ENCODE data around the gene RPS6KL1.
A peak's percentile ranks its signal among the peaks of the same experiment; 100 is the strongest.

Gene RPS6KL1

GRCh38 chr14:74912111-74912510, 10.9 kb downstream of the RPS6KL1 start:
- DNase-seq (ENCODE audit: low spot score), result no peak

DNA sequence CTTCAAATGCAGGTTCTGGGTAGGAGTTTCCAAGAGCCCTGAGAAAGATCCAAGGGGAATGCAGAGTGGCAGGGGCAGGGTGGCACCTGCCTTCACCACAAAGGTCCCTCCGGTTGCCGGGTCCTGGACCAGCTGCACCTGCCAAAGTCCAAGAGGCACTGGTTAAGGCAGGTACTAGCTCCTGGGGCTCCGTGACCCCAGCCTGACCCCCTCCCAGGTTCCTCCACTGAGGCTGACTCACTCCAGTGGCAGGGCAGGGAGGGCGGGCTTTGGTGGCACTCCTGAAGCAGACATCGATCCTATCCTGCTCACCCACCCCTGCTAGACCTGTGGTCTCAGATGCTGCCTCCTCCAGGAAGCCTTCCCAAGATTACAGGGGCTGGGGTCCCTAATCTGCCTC, 11.4 kb downstream of the RPS6KL1 start:
- DNase-seq (ENCODE audit: low spot score), result no peak

GRCh38 chr14:74911221-74911620, 11.8 kb downstream of the RPS6KL1 start:
- DNase-seq (ENCODE audit: low spot score), result no peak

DNA sequence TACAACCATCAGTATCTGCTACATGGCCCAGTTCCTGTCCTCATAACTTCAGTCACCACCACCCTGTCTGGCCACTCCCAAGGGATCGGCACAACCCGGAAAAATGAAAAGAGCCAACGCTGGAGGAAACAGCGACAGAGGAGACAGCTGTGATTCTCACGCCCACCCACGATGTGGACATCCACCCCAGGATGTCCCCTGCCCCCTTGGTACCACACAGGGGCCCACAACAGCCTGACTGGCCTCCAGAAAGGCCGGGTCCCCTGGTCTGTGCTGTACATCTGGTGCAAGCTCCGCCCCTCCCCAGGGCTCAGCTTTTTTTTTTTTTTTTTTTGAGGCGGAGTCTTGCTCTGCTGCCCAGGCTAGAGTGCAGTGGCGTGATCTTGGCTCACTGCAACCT, 12.5 kb downstream of the RPS6KL1 start:
- DNase-seq (ENCODE audit: low spot score), result no peak

DNA sequence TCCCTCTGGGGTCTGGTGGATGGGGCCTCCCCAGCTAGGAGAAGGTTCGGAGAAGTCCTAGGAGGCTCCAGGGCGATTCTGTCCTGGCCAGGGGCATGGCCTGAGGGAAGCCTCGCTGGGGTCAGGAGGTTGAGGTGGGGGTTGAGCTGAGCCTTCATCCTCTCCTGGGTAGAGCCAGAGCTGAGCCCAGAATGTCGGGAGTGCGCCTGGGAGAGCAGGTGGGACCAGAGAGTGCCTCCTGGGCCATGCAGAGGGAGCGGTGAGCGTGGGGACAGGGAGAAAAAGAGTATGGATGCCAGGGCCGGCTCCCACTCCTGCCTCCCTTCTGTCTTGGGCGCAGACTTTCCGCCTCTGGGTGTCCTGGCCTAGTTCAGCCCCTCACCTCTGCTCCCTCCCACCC, 13.1 kb downstream of the RPS6KL1 start:
- DNase-seq (ENCODE audit: low spot score), result no peak

DNA sequence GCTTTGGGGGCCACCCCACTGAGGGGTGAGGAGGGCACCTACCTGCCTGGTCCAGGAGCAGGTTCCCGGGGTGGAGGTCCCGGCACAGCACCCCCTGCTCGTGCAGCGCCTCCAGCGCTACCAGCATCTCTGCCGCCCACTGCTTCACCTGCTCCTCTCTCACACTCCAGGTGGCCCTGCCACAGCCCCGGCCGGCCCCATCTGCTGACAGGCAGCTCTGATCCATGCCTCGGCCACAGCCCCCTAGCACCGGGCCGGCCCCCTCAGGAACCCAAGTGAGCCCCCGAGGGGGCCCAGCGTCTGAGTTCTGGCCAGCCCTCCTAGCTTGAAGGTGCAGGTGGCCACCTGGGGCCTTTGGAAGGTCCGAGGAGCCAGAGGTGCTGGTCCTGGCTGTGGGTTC, 13.6 kb downstream of the RPS6KL1 start:
- no peak for DNase-seq (ENCODE audit: low spot score)

GRCh38 chr14:74908861-74909341, 14.2 kb downstream of the RPS6KL1 start:
- DNase-seq (ENCODE audit: low spot score), result no peak

GRCh38 chr14:74907744-74908143, 15.3 kb downstream of the RPS6KL1 start:
- DNase-seq (ENCODE audit: low spot score), result no peak

DNA sequence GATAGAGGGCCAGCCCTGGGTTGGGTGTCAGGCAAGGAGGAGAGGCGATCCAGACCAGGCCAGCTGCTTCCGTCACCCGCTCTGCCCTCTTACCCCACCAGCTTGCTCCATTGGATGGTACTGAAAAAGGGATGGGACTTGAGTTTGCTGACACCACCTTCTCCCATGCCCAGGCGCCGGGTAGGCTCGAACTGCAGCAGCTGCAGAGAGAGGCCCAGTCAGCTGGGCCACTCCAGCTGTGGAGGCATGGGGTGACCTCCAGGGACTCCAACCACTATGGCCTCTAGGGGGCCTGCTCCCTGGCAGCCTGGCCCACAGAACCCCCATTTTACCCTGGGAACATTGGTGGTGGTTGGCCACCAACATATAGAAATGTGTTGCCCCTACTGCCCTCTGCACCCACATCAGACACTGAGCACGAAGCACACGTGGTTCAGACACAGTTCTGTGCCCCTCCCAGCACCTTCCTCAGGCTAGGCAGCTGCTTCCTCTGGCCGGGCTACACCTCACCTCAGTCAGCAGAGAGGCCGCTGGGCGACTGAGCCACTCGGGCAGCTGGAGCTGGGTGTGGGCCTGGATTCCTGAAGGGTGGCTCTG, 16.0 kb downstream of the RPS6KL1 start:
- no peak for DNase-seq (ENCODE audit: low spot score)

GRCh38 chr14:74905595-74906142, 17.4 kb downstream of the RPS6KL1 start:
- DNase-seq (ENCODE audit: low spot score), result peak; percentile 76

DNA sequence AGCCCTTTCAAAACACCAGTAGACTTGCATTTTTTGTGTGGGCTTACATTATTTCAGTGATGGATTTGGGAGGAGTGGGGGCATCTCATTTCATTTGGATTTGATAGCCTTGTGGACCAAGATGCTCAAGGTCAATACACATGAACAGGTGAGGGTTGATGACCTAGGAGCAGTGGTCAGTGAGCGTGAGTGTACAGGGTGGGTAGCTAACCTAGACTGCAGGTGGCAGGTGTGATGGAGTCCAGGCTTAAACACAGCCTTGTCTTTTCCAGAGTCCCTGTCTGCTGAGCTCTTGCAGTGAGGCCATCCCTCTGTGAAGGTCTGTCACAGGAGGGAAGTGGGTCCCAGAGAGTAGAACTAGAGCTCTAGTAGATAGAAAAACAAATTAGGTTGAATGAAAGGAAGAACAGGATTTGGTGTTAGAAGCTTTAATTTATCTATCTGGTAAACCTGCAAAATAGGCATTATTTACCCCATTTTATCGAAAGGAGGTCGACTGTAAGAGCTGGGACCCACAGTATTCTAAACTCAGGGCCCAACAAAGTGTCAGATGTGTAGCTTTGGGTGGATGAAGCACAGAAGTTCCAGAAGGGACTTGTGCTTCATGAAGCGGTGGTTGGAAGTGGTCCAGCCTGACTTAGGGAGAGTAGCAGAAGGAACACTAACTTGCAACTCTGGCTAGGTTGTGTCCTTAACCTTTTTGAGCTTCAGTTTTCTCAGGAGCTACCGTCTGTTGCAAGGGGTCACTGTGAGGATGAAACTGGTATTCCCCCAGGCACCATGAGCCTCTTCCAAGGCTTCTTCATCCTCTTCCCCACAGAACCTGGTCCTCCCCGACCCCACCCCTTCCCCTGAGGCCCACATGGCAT, 18.2 kb downstream of the RPS6KL1 start:
- no peak for DNase-seq (ENCODE audit: low spot score)

GRCh38 chr14:74902941-74903705, 19.9 kb downstream of the RPS6KL1 start:
- no peak for DNase-seq (ENCODE audit: low spot score)

GRCh38 chr14:74898694-74899093, 24.4 kb downstream of the RPS6KL1 start:
- no peak for DNase-seq (ENCODE audit: low spot score)

DNA sequence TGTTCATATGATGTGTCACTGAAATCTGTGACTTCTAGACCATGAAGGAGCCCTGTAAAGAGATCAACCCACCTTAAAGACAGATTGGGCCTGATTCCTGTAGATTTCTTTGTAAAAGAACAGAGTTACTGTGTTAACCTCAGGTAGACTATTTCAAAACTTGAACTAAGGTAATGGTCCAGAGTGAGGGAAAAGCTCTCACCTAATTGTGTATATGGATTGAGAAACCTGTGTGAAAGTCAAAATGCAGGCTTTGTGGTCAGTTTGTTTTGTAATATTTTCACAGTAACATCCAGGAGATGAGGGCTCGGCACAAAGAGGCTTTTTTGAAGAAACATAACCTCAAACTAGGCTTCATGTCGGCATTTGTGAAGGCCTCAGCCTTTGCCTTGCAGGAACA, 25.0 kb downstream of the RPS6KL1 start:
- DNase-seq (ENCODE audit: low spot score), result no peak

DNA sequence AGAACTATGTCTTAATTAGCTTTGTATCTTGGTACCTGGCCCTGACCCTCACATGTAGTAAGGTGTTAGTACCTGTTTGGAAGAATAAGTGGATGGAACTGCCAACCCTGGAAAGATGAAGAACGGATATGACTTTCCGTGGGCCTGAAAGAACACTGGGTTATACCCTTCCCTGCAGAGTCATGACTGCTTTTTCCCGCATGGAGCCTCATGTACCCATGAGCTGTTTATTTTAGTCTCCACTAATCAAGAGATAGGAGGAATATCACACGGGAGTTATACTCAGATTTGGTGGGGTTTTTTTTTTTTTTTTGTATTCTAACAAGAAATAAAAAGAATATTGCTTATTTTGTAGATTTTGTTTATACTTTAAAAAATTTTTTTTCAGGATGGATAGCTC, 25.4 kb downstream of the RPS6KL1 start:
- DNase-seq (ENCODE audit: low spot score), result no peak

DNA sequence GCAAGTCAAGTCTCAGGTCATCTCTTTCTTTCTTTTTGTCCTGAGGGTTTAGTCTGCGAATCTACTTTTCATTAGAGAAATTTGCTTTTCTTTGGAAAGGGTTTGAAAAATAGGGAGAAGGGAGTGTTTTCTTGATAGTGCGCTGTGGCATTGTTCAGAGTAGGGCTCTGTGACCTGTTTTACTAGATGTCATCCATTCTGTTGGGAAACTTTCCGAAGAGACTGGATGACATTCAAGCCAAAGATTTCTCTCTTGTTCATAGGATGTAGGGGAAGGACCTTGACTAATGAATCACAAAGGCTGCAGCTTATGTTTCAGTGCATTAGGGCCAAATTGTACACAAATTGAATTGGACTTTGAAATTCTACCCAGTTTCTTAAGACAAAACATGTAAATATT, 26.7 kb downstream of the RPS6KL1 start:
- DNase-seq (ENCODE audit: low spot score), result no peak

GRCh38 chr14:74893614-74894091, 29.4 kb downstream of the RPS6KL1 start:
- no peak for DNase-seq (ENCODE audit: low spot score)

DNA sequence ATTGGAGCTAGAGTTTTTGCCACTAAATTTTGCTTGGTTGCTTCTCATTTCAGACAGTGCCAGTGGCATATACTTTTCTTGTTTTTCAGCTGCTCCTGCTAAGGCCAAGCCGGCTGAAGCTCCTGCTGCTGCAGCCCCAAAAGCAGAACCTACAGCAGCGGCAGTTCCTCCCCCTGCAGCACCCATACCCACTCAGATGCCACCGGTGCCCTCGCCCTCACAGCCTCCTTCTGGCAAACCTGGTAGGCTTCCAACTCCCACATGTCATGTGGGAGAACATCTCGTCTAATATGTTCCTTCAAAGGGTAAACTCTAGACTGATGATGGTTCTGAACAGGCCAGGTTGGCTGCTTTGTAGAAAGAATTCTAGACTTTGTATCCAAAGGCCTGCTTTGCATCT, 30.3 kb downstream of the RPS6KL1 start:
- DNase-seq (ENCODE audit: low spot score), result no peak

DNA sequence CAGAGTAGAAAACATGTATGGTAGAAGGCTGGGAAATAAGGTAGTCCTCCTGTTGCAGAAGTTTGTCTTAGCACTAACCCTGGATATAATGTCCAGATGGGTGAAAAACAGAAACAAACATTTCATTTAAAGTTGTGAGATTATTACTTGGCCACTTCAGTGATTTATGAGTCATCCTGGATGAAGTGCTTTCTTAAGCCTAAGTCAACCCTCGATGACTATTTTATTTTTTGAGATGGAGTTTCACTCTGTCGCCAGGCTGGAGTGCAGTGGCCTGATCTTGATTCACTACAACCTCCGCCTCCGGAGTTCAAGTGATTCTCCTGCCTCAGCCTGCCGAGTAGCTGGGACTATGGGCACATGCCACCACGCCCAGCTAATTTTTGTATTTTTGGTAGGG, 31.2 kb downstream of the RPS6KL1 start:
- DNase-seq (ENCODE audit: low spot score), result no peak

DNA sequence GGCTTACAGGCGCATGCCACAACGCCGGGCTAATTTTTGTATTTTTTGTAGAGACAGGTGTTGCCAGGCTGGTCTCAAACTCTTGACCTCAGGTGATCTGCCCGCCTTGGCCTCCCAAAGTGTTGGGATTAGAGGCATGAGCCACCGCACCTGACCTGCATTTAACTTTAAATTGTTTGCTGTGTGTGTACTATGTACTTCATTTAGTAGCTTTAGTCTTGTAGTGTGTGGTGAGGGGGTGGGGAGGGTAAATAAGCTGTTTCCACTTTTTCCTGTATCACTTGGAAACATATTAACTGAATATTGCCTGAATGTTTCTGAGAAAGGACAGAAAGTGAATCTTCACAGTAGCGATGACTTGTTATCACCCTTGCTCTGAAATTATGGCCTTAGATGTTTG, 32.8 kb downstream of the RPS6KL1 start:
- DNase-seq (ENCODE audit: low spot score), result no peak

- no peak for DNase-seq (ENCODE audit: low spot score)
Measured at GRCh38 chr14:74888164-74889158, 34.6 kb downstream of the RPS6KL1 start.

All from CD4-positive, alpha-beta T cell treated with Interleukin-15 for 4 hours (primary cell).